ENCODE data around the gene SRPRB.

DNA sequence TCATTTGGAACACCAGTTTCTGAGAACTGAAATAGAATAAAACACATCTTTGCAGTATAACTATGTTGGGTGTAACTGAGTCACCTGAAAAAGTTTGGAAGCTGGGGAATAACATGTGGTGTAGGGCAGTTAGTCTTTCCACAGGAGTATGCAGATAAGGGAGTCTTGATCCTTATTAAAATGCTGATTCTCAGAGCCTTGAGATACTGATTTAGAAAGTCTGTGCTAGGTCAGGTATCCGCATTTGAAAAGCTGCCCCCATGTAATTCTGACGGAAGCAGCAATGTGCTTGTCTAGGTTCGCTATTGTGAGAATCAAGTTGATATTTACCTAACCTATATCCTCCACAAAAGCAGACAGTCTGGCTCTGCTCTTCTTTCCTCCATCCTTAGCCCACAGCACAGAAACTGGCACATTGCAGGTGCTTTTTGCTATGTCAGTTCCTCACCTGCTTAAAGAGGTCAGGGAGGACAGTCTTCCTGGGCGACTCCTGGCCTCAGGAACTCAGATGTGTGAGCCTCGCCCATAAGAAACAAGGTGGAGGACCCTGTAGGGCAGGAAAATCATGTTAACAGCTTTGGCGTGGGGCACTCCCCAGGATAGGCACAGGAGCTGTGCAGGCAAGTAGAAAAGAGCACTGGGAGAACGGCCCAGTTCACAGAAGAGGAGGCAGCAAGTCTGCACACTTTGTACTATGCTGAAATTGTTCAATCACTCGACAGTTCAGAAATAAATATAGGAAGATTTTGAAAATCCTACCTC lies 27.6 kb upstream of the SRPRB start:
- TF ChIP-seq NRF1 (conservative IDR thresholded peaks at IDR 0.05 in 1 of 2, IDR thresholded peaks at IDR 0.05 in 1 of 2) (no peak), GTF2F1 (IDR thresholded peaks at IDR 0.05; ENCODE audit: low read depth, low read length) (no peak), SRF (CRISPR knock-in tag; IDR thresholded peaks at IDR 0.05) (no peak), PTRF (tag; IDR thresholded peaks at IDR 0.05) (no peak), ZFX (CRISPR knock-in tag; IDR thresholded peaks at IDR 0.05) (no peak), EP400 (IDR thresholded peaks at IDR 0.05) (no peak), EZH2 (IDR thresholded peaks at IDR 0.05; ENCODE audit: borderline replicate concordance, low read depth, low read length) (no peak)
- TF ChIP-seq, protein P1, sequence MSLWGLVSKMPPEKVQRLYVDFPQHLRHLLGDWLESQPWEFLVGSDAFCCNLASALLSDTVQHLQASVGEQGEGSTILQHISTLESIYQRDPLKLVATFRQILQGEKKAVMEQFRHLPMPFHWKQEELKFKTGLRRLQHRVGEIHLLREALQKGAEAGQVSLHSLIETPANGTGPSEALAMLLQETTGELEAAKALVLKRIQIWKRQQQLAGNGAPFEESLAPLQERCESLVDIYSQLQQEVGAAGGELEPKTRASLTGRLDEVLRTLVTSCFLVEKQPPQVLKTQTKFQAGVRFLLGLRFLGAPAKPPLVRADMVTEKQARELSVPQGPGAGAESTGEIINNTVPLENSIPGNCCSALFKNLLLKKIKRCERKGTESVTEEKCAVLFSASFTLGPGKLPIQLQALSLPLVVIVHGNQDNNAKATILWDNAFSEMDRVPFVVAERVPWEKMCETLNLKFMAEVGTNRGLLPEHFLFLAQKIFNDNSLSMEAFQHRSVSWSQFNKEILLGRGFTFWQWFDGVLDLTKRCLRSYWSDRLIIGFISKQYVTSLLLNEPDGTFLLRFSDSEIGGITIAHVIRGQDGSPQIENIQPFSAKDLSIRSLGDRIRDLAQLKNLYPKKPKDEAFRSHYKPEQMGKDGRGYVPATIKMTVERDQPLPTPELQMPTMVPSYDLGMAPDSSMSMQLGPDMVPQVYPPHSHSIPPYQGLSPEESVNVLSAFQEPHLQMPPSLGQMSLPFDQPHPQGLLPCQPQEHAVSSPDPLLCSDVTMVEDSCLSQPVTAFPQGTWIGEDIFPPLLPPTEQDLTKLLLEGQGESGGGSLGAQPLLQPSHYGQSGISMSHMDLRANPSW (CRISPR knock-in tag; IDR thresholded peaks at IDR 0.05) = no peak
- TF ChIP-seq, protein P2, sequence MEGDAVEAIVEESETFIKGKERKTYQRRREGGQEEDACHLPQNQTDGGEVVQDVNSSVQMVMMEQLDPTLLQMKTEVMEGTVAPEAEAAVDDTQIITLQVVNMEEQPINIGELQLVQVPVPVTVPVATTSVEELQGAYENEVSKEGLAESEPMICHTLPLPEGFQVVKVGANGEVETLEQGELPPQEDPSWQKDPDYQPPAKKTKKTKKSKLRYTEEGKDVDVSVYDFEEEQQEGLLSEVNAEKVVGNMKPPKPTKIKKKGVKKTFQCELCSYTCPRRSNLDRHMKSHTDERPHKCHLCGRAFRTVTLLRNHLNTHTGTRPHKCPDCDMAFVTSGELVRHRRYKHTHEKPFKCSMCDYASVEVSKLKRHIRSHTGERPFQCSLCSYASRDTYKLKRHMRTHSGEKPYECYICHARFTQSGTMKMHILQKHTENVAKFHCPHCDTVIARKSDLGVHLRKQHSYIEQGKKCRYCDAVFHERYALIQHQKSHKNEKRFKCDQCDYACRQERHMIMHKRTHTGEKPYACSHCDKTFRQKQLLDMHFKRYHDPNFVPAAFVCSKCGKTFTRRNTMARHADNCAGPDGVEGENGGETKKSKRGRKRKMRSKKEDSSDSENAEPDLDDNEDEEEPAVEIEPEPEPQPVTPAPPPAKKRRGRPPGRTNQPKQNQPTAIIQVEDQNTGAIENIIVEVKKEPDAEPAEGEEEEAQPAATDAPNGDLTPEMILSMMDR (IDR thresholded peaks at IDR 0.05 in 2 of 3, conservative IDR thresholded peaks at IDR 0.05 in 1 of 3; ENCODE audit: insufficient read depth in 2 of 3, low read depth in 1 of 3, low read length in 3 of 3) = no peak
- TF ChIP-seq, protein P3, sequence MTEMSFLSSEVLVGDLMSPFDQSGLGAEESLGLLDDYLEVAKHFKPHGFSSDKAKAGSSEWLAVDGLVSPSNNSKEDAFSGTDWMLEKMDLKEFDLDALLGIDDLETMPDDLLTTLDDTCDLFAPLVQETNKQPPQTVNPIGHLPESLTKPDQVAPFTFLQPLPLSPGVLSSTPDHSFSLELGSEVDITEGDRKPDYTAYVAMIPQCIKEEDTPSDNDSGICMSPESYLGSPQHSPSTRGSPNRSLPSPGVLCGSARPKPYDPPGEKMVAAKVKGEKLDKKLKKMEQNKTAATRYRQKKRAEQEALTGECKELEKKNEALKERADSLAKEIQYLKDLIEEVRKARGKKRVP (CRISPR knock-in tag; IDR thresholded peaks at IDR 0.05) = no peak
